NCI-H187 treated with DMSO at 0.1 percent for 48 hours (cell line): ENCODE measurements around the gene APBB2.

Experiments used
- DNase-seq: peaks from one replicate; lab custom pipeline; 2025; lab: John Stamatoyannopoulos, UW

APBB2 gene

GRCh38 chr4:41135801-41136200, 78.5 kb downstream of the APBB2 start:
- no peak for DNase-seq

GRCh38 chr4:41134581-41134980, 79.8 kb downstream of the APBB2 start:
- DNase-seq: no peak

GRCh38 chr4:41133454-41134018, 80.8 kb downstream of the APBB2 start:
- no peak for DNase-seq

GRCh38 chr4:41132055-41132683, 82.2 kb downstream of the APBB2 start:
- no peak for DNase-seq

- DNase-seq: no peak
Observed at GRCh38 chr4:41129936-41130440, 84.4 kb downstream of the APBB2 start.

- DNase-seq: no peak
Observed at GRCh38 chr4:41129128-41129754, 85.1 kb downstream of the APBB2 start.

GRCh38 chr4:41125558-41126311, 88.6 kb downstream of the APBB2 start:
- DNase-seq: no peak

- no peak for DNase-seq
Observed at GRCh38 chr4:41124916-41125548, 89.3 kb downstream of the APBB2 start.

GRCh38 chr4:41122775-41123174, 91.6 kb downstream of the APBB2 start:
- no peak for DNase-seq

- DNase-seq: no peak
Observed at GRCh38 chr4:41122309-41122708, 92.0 kb downstream of the APBB2 start.

GRCh38 chr4:41121906-41122305, 92.4 kb downstream of the APBB2 start:
- DNase-seq: no peak

GRCh38 chr4:41120297-41121217, 93.8 kb downstream of the APBB2 start:
- no peak for DNase-seq

GRCh38 chr4:41119867-41120295, 94.5 kb downstream of the APBB2 start:
- DNase-seq: no peak

GRCh38 chr4:41111791-41112190, 102.6 kb downstream of the APBB2 start:
- no peak for DNase-seq

- DNase-seq: no peak
Observed at GRCh38 chr4:41110050-41110449, 104.3 kb downstream of the APBB2 start.

GRCh38 chr4:41108481-41108880, 105.9 kb downstream of the APBB2 start:
- DNase-seq: no peak

GRCh38 chr4:41106694-41107419, 107.5 kb downstream of the APBB2 start:
- DNase-seq: no peak

GRCh38 chr4:41106081-41106480, 108.3 kb downstream of the APBB2 start:
- no peak for DNase-seq

- no peak for DNase-seq
Observed at GRCh38 chr4:41104155-41104554, 110.2 kb downstream of the APBB2 start.

GRCh38 chr4:41103657-41104056, 110.7 kb downstream of the APBB2 start:
- no peak for DNase-seq
